Cardiac muscle cell (in vitro differentiated cells and primary cell): ENCODE measurements around the gene COL18A1. TPM values are rescaled to one million over a fixed set of nuclear protein-coding genes. Genes with fewer than 3 reads are reported as not detected.

ENCODE experiments used
- DNase-seq, 2 donors: peaks; one replicate each; pipeline versions ENCODE4 v3.0.0 to v3.0.0-alpha.2; 2010 to 2017; ENCODE audit warnings: low read depth in 1 of 2, low spot score in 1 of 2
- H3K27ac ChIP-seq: fragments of 200-600 bp; sonication (generic); 2 replicates; pipeline ENCODE4 v1.5.1; 2016
- H3K27me3 ChIP-seq: fragments of 200-600 bp; sonication (generic); 2 replicates; pipeline ENCODE4 v1.6.0; 2016; ENCODE audit warnings: control low read depth
- H3K36me3 ChIP-seq: fragments of 200-600 bp; sonication (generic); 2 replicates; pipeline ENCODE4 v1.5.1; 2016; ENCODE audit warnings: control low read depth
- H3K4me1 ChIP-seq: fragments of 200-600 bp; sonication (generic); 2 replicates; pipeline ENCODE4 v1.8.1; 2017; ENCODE audit warnings: low read depth, mild to moderate bottlenecking, mixed run types
- H3K4me3 ChIP-seq: fragments of 200-600 bp; sonication (generic); 2 replicates; pipeline ENCODE4 v1.5.1; 2016; ENCODE audit warnings: mild to moderate bottlenecking
- H3K9me3 ChIP-seq: fragments of 200-600 bp; sonication (generic); 2 replicates; pipeline ENCODE4 v1.5.1; 2017; ENCODE audit warnings: low read depth, mild to moderate bottlenecking, control low read depth
- polyA plus RNA-seq: library from polyadenylated mRNA; unstranded; fragments of >200 nt; fragmentation: Nextera tagmentation; extraction: Ambion mirVana; gene quantifications from 2 replicates; pipeline ENCODE4 v1.2.1, GENCODE V29; 2016
- total RNA-seq: library from RNA; depleted of rRNA; stranded (reverse); fragments of >200 nt; gene quantifications from 2 replicates; pipeline ENCODE4 v1.2.3, GENCODE V29; 2016
- TF ChIP-seq, protein P1 (sequence below): IDR thresholded peaks from 2 replicates; pipeline ENCODE4 v1.5.1; 2012; ENCODE audit warnings: low read depth, mild to moderate bottlenecking, low read length

The COL18A1 gene
- total and polyA plus RNA-seq, 2 experiments from 2014 or later: 407 to 1,182 TPM

DNA sequence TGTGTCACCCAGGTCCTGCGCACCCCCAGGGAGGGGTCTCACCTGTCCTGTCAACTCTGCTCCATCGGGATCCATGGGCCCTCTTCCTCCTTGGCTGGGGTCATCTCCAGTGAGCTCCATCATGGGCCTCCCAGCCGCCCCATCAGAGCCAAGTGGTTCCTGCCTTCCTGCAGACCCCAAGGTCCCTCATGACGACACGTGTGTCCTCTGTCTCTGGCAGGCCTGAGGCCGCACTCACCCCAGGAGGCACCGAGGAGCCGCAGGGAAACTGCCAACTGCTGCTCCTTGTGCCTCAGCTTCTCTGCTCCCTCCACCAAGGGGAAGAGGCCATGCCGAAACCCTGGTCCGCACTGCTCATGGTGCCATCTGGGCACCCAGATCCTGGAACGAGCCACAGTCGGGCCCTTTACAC is 46.8 kb downstream of the COL18A1 start:
- TF ChIP-seq, protein P1, sequence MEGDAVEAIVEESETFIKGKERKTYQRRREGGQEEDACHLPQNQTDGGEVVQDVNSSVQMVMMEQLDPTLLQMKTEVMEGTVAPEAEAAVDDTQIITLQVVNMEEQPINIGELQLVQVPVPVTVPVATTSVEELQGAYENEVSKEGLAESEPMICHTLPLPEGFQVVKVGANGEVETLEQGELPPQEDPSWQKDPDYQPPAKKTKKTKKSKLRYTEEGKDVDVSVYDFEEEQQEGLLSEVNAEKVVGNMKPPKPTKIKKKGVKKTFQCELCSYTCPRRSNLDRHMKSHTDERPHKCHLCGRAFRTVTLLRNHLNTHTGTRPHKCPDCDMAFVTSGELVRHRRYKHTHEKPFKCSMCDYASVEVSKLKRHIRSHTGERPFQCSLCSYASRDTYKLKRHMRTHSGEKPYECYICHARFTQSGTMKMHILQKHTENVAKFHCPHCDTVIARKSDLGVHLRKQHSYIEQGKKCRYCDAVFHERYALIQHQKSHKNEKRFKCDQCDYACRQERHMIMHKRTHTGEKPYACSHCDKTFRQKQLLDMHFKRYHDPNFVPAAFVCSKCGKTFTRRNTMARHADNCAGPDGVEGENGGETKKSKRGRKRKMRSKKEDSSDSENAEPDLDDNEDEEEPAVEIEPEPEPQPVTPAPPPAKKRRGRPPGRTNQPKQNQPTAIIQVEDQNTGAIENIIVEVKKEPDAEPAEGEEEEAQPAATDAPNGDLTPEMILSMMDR: no peak
- H3K27ac ChIP-seq: peak overlapping the region; percentile 63
- H3K4me1 ChIP-seq: no peaks in the 10 kb centered on the region
- H3K27me3 ChIP-seq: no peaks in the 10 kb centered on the region
- no peaks in the 10 kb centered on the region for H3K36me3 ChIP-seq
- DNase-seq: no peak
- no peak overlapping the region for H3K4me3 ChIP-seq
- H3K9me3 ChIP-seq: no peaks in the 10 kb centered on the region

DNA sequence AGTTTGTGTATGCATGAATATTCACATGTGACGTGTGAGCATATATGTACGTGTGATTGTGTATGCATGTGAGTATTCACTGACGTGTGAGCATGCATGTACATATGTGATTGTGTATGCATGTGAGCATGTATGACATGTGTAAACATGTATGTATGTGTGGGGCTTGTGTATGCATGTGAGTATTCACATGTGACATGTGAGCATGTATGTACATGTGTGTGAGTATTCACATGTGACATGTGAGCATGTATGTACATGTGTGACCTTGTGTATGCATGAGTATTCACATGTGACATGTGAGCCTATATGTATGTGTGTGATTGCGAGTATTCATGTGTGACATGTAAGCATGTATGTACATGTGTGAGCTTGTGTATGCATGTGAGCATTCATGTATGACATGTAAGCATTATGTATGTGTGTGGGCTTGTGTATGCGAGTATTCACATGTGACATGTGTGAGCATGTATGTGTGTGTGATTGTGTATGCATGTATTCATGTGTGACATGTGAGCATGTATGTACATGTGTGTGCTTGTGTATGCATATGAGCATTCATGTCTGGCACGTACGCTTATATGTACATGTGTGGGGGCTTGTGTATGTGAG is 47.8 kb downstream of the COL18A1 start:
- DNase-seq: no peak
- Histone ChIP-seq H3K27ac (no peak overlapping the region), H3K27me3 (no peaks in the 10 kb centered on the region), H3K36me3 (no peaks in the 10 kb centered on the region), H3K4me1 (no peaks in the 10 kb centered on the region), H3K4me3 (no peak overlapping the region), H3K9me3 (no peaks in the 10 kb centered on the region)
- TF ChIP-seq, protein P1: no peak

DNA sequence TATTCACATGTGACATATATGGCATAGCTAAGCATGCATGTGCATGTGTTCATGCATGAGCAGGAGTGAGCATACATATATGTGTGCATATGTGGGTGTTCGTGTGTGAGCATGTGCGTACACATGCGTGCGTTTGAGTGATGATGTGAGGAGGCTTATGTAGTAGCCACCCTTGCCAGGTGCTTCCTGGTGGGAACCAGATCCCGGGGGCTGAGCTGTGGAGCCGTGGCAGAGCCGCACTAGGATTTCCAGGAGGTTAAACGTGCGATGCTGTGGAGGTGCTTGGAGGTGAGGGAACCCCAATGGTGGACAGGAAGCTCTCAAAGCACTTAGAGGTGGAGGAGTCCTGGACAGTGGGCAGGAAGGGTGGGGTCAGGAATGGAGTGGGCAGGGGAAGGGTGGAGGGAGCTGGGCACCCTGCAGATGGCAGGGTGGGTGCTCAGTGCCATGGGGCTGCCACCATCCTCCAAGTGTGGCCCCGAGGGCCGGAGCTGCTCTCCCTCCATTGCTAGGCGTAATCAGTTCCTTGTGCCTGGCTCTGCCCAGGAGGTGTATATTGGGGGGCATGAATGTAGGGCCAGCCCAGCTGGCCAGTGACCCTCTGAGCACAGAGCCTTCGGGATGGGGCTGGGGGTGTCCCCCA is 48.5 kb downstream of the COL18A1 start:
- H3K4me3 ChIP-seq: no peak overlapping the region
- no peaks in the 10 kb centered on the region for H3K36me3 ChIP-seq
- DNase-seq: no peak
- peak overlapping the region; percentile 48 for H3K27ac ChIP-seq
- TF ChIP-seq, protein P1: no peak
- no peaks in the 10 kb centered on the region for H3K9me3 ChIP-seq
- no peaks in the 10 kb centered on the region for H3K27me3 ChIP-seq
- H3K4me1 ChIP-seq: no peaks in the 10 kb centered on the region

DNA sequence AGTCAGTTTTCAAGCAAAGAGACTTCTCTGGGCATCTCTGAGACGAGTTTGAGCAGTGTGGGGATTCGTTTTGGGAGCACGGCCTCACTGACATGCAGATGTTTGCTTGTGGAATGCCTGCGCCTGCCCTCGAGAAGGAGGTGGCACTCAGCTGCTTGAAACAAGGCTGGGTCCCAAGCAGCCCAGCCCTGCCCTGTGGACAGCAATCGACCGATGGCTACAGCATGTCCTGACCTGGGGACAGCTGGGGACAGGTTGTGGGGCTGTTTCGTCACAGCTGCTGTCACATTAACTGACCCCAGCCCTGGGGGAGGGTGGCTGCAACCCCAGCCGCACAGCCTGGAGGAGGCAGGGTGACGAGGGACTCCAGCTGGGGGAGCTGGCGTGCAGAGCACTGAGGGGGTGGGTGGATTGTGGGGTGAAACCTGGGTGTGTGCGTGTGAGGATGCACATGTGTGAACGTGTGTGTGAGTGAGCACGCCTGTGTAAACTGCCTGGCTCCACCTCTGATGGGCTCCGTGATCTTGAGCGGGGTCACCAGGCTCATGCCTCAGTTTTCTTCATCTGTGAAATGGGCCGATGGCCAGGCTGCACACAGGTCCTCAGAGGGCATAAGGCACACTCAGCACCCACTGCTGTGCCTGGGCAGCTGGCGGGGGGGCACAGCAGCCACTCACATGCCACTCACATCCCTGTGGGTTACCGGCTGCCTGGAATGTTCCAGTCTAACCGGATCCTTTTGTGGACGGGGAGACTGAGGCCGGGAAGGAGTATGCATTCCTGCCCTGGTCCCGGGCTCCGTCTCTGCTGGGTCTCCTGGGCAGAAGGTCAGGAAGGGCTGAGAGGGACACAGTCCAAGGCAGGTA is 49.3 kb downstream of the COL18A1 start:
- TF ChIP-seq, protein P1: no peak
- DNase-seq: no peak
- no peaks in the 10 kb centered on the region for H3K36me3 ChIP-seq
- peak overlapping the region; percentile 48 for H3K27ac ChIP-seq
- H3K4me3 ChIP-seq: no peak overlapping the region
- no peaks in the 10 kb centered on the region for H3K27me3 ChIP-seq
- no peaks in the 10 kb centered on the region for H3K9me3 ChIP-seq
- no peaks in the 10 kb centered on the region for H3K4me1 ChIP-seq

DNA sequence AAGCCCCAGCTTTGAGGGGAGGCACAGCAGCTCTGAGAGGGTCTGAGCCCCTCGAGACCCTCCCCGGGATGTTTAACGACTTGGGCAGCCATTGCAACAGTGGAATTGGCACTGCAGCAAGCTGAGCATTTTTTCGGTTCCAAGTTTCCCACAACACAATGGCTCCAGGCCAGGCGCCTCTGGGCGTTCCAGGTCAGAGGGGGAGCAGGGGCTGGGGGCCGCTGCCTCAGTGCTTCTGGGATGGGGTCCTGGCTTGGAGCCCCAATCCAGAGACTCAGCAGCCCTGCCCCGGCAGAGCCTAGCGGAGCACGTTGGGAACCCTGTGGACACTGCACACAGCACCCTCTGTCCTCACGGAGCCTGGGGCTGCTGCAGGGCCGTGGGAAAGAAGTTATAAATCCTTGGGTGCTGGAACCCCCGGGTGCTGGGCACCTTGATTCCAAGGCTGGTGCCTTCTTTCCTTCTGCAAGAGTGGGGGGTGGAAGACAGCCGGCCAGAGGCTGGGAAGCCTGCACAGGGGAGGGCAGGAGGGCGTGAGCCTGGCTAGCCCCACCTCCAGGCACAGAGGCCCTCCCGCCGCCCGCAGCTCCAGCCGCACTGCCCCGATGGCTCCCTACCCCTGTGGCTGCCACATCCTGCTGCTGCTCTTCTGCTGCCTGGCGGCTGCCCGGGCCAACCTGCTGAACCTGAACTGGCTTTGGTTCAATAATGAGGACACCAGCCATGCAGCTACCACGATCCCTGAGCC is 50.1 kb downstream of the COL18A1 start:
- TF ChIP-seq, protein P1: no peak
- no peak overlapping the region for H3K4me3 ChIP-seq
- H3K27me3 ChIP-seq: no peaks in the 10 kb centered on the region
- H3K9me3 ChIP-seq: no peaks in the 10 kb centered on the region
- DNase-seq: peak in 1 of 2 donors; percentile 72
- peak overlapping the region; percentile 4 for H3K27ac ChIP-seq
- H3K4me1 ChIP-seq: no peaks in the 10 kb centered on the region
- H3K36me3 ChIP-seq: no peaks in the 10 kb centered on the region
